Esophagus squamous epithelium (tissue), 5 donors: ENCODE data around the gene HSH2D. TPM values are rescaled to one million over a fixed set of nuclear protein-coding genes. Genes with fewer than 3 reads are reported as not detected.
A peak's percentile ranks its signal among the peaks of the same experiment; 100 is the strongest.

Experiments used
- DNase-seq: peaks from one replicate; lab custom pipeline; 2025; lab: John Stamatoyannopoulos, UW
- H3K27ac ChIP-seq, 4 donors: fragments of 200-600 bp; sonication (generic); one replicate each; pipeline ENCODE4 v1.5.1; 2016 to 2019; ENCODE audit warnings: mild to moderate bottlenecking in 1 of 4
- H3K27me3 ChIP-seq, 4 donors: fragments of 200-600 bp; sonication (generic); 1 replicate in 3 of 4; 2 replicates in 1 of 4; pipeline versions ENCODE4 v1.5.1 to v1.6.0; 2017 to 2021; ENCODE audit warnings: antibody characterized with exemption in 1 of 4
- H3K36me3 ChIP-seq, 3 donors: fragments of 200-600 bp; sonication (generic); one replicate each; pipeline ENCODE4 v1.5.1; 2016 to 2019
- H3K4me1 ChIP-seq, 3 donors: fragments of 200-600 bp; sonication (generic); one replicate each; pipeline ENCODE4 v1.5.1; 2017 to 2019
- H3K4me3 ChIP-seq, 4 donors: fragments of 200-600 bp; sonication (generic); 1 replicate in 3 of 4; 2 replicates in 1 of 4; pipeline ENCODE4 v1.5.1; 2016 to 2019; ENCODE audit warnings: mild to moderate bottlenecking in 2 of 4, moderate library complexity in 1 of 4
- H3K9me3 ChIP-seq, 3 donors: fragments of 200-600 bp; sonication (generic); one replicate each; pipeline ENCODE4 v1.5.1; 2016 to 2019
- CTCF ChIP-seq, 6 experiments: fragments of 450-650 bp in 4 of 6; fragments of 200-600 bp in 2 of 6; sonication (generic) in 2 of 6; IDR thresholded peaks; one replicate each; pipeline ENCODE4 v1.5.1; 2016 to 2019; ENCODE audit warnings: antibody characterized with exemption in 6 of 6, mild to moderate bottlenecking in 4 of 6, moderate library complexity in 4 of 6
- POLR2A ChIP-seq, 4 donors: fragments of 450-650 bp; IDR thresholded peaks; one replicate each; pipeline ENCODE4 v1.6.1; 2017; ENCODE audit warnings: antibody characterized with exemption in 4 of 4, mild to moderate bottlenecking in 4 of 4, moderate library complexity in 3 of 4
- WGBS, 2 donors: methylation state at CpG; one replicate each; pipeline ENCODE4 v1.1.5; 2018; 5-methylcytosine and 5-hydroxymethylcytosine counted together
- intact Hi-C: fragments of 100-400 bp; cut with DNase I; formaldehyde crosslinking; loops from one replicate; pipeline ENCODE4 v1.15.0; 2022
- total RNA-seq, 4 donors: library from RNA; depleted of rRNA; stranded (reverse); fragments of >200 nt; gene quantifications; one replicate each; pipeline ENCODE4 v1.1.0, GENCODE V29; 2016
- donor health status: DM: yes; HTN: yes; CAD: no.

The HSH2D gene
- 1 to 10 TPM in 1 of 4 donors, under 1 TPM in 2, not detected in 1; 0.31 to 1.1 (median 0.41) TPM for total RNA-seq

GRCh38 chr19:16143399-16144215, at the start of gene HSH2D:
Gene HSH2D, plus strand, starts transcription at chr19:16143685. Its CDS starts 5,066 bp downstream, at chr19:16148751.
- DNase-seq, result peak; percentile 77
- Histone ChIP-seq H3K9me3 (no peaks in the 10 kb centered on the region), H3K27ac (peak within 1 kb of the TSS; percentile 25 to 75 (median 62)), H3K36me3 (no peaks in the 10 kb centered on the region), H3K4me3 (peak within 1 kb of the TSS in 3 of 4 donors; percentile 16 to 54 (median 28)), H3K27me3 (peaks cover 0 to 17% (median 0%) of the 10 kb centered on the region in 4 donors), H3K4me1 (peaks cover 0 to 12% (median 6%) of the 10 kb centered on the region in 3 donors)
- intact Hi-C loops, result no loop called here
- TF ChIP-seq CTCF (IDR thresholded peaks at IDR 0.05) (peak in 1 of 6 experiments; percentile 25), POLR2A (IDR thresholded peaks at IDR 0.05) (peak in 1 of 4 donors; percentile 65)
- WGBS, 2 donors, result 45% methylated on average over 3 to 4 of the region's 13 CpGs

GRCh38 chr19:16094360-16095070, 49.0 kb upstream of the HSH2D start:
- H3K4me3 ChIP-seq, result no peak overlapping the region
- no peak for DNase-seq
- H3K27ac ChIP-seq, result peak overlapping the region in 3 of 4 donors; percentile 70 to 81 (median 81)
- H3K9me3 ChIP-seq, result no peaks in the 10 kb centered on the region
- intact Hi-C loops, result no loop called here
- WGBS, 2 donors, result 62 to 75% methylated on average over 8 to 10 of the region's 10 CpGs
- peaks cover 0 to 47% (median 27%) of the 10 kb centered on the region in 3 donors for H3K4me1 ChIP-seq
- no peak for TF ChIP-seq POLR2A (IDR thresholded peaks at IDR 0.05)
- TF ChIP-seq CTCF (IDR thresholded peaks at IDR 0.05), result no peak
- peaks cover 59 to 99% (median 81%) of the 10 kb centered on the region in 3 donors for H3K36me3 ChIP-seq
- H3K27me3 ChIP-seq, result no peaks in the 10 kb centered on the region

GRCh38 chr19:16095071-16095571, 48.4 kb upstream of the HSH2D start:
- Histone ChIP-seq H3K36me3 (peaks cover 58 to 99% (median 76%) of the 10 kb centered on the region in 3 donors), H3K27me3 (no peaks in the 10 kb centered on the region), H3K27ac (peak overlapping the region; percentile 36 to 81 (median 76)), H3K4me1 (peaks cover 0 to 47% (median 27%) of the 10 kb centered on the region in 3 donors), H3K9me3 (no peaks in the 10 kb centered on the region), H3K4me3 (no peak overlapping the region)
- TF ChIP-seq CTCF (IDR thresholded peaks at IDR 0.05) (no peak), POLR2A (IDR thresholded peaks at IDR 0.05) (no peak)
- 73 to 80% methylated on average over 12 to 13 of the region's 13 CpGs for WGBS, 2 donors
- intact Hi-C loops, result no loop called here
- no peak for DNase-seq

GRCh38 chr19:16096280-16096855, 47.1 kb upstream of the HSH2D start:
- no peak for DNase-seq
- Histone ChIP-seq H3K4me1 (peaks cover 0 to 47% (median 27%) of the 10 kb centered on the region in 3 donors), H3K27me3 (no peaks in the 10 kb centered on the region), H3K9me3 (no peaks in the 10 kb centered on the region), H3K27ac (peak overlapping the region; percentile 23 to 81 (median 78)), H3K4me3 (no peak overlapping the region), H3K36me3 (peaks cover 56 to 99% (median 75%) of the 10 kb centered on the region in 3 donors)
- no peak for TF ChIP-seq CTCF (IDR thresholded peaks at IDR 0.05)
- TF ChIP-seq POLR2A (IDR thresholded peaks at IDR 0.05), result no peak
- whole genome bisulfite sequencing, 2 donors, result 62 to 65% methylated on average over 10 of the region's 10 CpGs
- intact Hi-C loops, result no loop called here
